H1 (cell line): ENCODE measurements around the gene B9D1.

Experiments used
- EP300 ChIP-seq, 2 experiments: IDR thresholded peaks; 1 replicate in 1 of 2; 2 replicates in 1 of 2; pipeline ENCODE4 v1.6.1; 2011 to 2012; ENCODE audit warnings: low read depth in 2 of 2, low read length in 2 of 2, mild to moderate bottlenecking in 2 of 2, borderline replicate concordance in 1 of 2, inconsistent platforms in 1 of 2, moderate library complexity in 1 of 2
- POLR2A ChIP-seq, 2 experiments: IDR thresholded peaks; 1 replicate in 1 of 2; 2 replicates in 1 of 2; pipeline ENCODE4 v1.6.1; 2011; ENCODE audit warnings: low read depth in 2 of 2, low read length in 2 of 2, mild to moderate bottlenecking in 2 of 2; ENCODE audit errors: control extremely low read depth in 1 of 2
- RFX5 ChIP-seq: IDR thresholded peaks from 2 replicates; pipeline ENCODE4 v1.6.1; 2011; ENCODE audit warnings: low read depth, low read length, improper control_type of control experiment, borderline replicate concordance
- SUZ12 ChIP-seq: fragments of 200-600 bp; sonication (generic); IDR thresholded peaks from 2 replicates; pipeline ENCODE4 v1.6.1; 2012; ENCODE audit warnings: mild to moderate bottlenecking, inconsistent platforms, low read length, moderate library complexity, mixed read lengths
- ZNF274 ChIP-seq: IDR thresholded peaks from 2 replicates; pipeline ENCODE4 v1.7.0; 2012; ENCODE audit warnings: low read length, borderline replicate concordance; ENCODE audit errors: extremely low read depth
- TF ChIP-seq, protein P1 (sequence below): IDR thresholded peaks from 2 replicates; pipeline ENCODE4 v1.6.1; 2012; ENCODE audit warnings: inconsistent platforms
- TF ChIP-seq, protein P2 (sequence below), 3 experiments: IDR thresholded peaks; 1 replicate in 2 of 3; 2 replicates in 1 of 3; pipeline versions ENCODE4 v1.5.1 to v1.6.1; 2011; ENCODE audit warnings: low read length in 3 of 3, mild to moderate bottlenecking in 3 of 3, inconsistent platforms in 2 of 3, low read depth in 1 of 3, moderate library complexity in 1 of 3; ENCODE audit not compliant: insufficient read depth in 1 of 3; ENCODE audit errors: control extremely low read depth in 1 of 3

DNA sequence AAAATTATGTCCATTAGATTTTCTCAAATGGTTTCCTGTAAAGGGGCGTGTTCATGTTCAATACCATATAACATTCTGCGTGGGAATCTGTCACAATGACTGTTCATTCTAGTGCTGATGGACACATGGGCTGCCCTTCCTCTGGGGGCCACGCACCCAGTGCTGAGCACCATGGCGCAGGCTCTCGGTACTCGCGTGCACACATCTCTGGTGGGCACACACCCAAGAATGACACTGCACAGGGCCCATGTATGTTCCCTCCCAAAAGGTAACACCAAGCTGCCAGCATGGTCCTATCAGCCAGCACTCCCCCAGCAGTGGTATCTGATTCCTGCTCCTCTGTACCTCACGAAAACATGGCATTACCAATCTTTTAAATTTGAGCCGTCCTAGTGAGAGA, 13.7 kb downstream of the B9D1 start:
- TF ChIP-seq POLR2A (IDR thresholded peaks at IDR 0.05; ENCODE audit: control extremely low read depth in 1 of 2, low read depth in 2 of 2, low read length in 2 of 2) (no peak), RFX5 (no peak), EP300 (IDR thresholded peaks at IDR 0.05; ENCODE audit: borderline replicate concordance in 1 of 2, low read depth in 2 of 2, low read length in 2 of 2) (no peak), ZNF274 (no peak), SUZ12 (no peak)
- TF ChIP-seq, protein P1, sequence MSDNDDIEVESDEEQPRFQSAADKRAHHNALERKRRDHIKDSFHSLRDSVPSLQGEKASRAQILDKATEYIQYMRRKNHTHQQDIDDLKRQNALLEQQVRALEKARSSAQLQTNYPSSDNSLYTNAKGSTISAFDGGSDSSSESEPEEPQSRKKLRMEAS = no peak
- TF ChIP-seq, protein P2, sequence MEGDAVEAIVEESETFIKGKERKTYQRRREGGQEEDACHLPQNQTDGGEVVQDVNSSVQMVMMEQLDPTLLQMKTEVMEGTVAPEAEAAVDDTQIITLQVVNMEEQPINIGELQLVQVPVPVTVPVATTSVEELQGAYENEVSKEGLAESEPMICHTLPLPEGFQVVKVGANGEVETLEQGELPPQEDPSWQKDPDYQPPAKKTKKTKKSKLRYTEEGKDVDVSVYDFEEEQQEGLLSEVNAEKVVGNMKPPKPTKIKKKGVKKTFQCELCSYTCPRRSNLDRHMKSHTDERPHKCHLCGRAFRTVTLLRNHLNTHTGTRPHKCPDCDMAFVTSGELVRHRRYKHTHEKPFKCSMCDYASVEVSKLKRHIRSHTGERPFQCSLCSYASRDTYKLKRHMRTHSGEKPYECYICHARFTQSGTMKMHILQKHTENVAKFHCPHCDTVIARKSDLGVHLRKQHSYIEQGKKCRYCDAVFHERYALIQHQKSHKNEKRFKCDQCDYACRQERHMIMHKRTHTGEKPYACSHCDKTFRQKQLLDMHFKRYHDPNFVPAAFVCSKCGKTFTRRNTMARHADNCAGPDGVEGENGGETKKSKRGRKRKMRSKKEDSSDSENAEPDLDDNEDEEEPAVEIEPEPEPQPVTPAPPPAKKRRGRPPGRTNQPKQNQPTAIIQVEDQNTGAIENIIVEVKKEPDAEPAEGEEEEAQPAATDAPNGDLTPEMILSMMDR (IDR thresholded peaks at IDR 0.05; ENCODE audit: control extremely low read depth in 1 of 3, insufficient read depth in 1 of 3, low read depth in 1 of 3, low read length in 3 of 3) = no peak
